Measurements from ENCODE around the gene C12orf75.
"Not testable (repeated sequence)": the region's sequence is repeated elsewhere in the genome, so short reads cannot be mapped to it uniquely, and the experiment has no call there.

Gene C12orf75

GRCh38 chr12:105369014-105369413, 38.5 kb downstream of the C12orf75 start:
- DNase-seq (ENCODE audit: low read depth in 2 of 3, low spot score in 1 of 3) = no peak

- DNase-seq (ENCODE audit: low read depth in 2 of 3, low spot score in 1 of 3) = no peak
These were observed 43.8 kb downstream of the C12orf75 start for GRCh38 chr12:105374303-105374702.

- no peak for DNase-seq (ENCODE audit: low read depth in 2 of 3, low spot score in 1 of 3)
These were observed 46.6 kb downstream of the C12orf75 start for GRCh38 chr12:105377077-105377476.

GRCh38 chr12:105378911-105379310, 48.4 kb downstream of the C12orf75 start:
- DNase-seq (ENCODE audit: low read depth in 2 of 3, low spot score in 1 of 3) = no peak

- peak in 1 of 3 donors; percentile 27 for DNase-seq (ENCODE audit: low read depth in 2 of 3, low spot score in 1 of 3)
These were observed 52.5 kb downstream of the C12orf75 start for GRCh38 chr12:105382771-105383622.

GRCh38 chr12:105384220-105384619, 53.7 kb downstream of the C12orf75 start:
- no peak for DNase-seq (ENCODE audit: low read depth in 2 of 3, low spot score in 1 of 3)

GRCh38 chr12:105384916-105385535, 54.5 kb downstream of the C12orf75 start:
- DNase-seq (ENCODE audit: low read depth in 2 of 3, low spot score in 1 of 3) = no peak

GRCh38 chr12:105386431-105386830, 55.9 kb downstream of the C12orf75 start:
- DNase-seq (ENCODE audit: low read depth in 2 of 3, low spot score in 1 of 3) = no peak

- DNase-seq (ENCODE audit: low read depth in 2 of 3, low spot score in 1 of 3) = no peak
These were observed 60.7 kb downstream of the C12orf75 start for GRCh38 chr12:105391231-105391630.

GRCh38 chr12:105393587-105393986, 63.1 kb downstream of the C12orf75 start:
- DNase-seq (ENCODE audit: low read depth in 2 of 3, low spot score in 1 of 3) = no peak

GRCh38 chr12:105396024-105396423, 65.5 kb downstream of the C12orf75 start:
- DNase-seq (ENCODE audit: low read depth in 2 of 3, low spot score in 1 of 3) = no peak

GRCh38 chr12:105396983-105397382, 66.5 kb downstream of the C12orf75 start:
- no peak for DNase-seq (ENCODE audit: low read depth in 2 of 3, low spot score in 1 of 3)

GRCh38 chr12:105398930-105399329, 68.4 kb downstream of the C12orf75 start:
- no peak for DNase-seq (ENCODE audit: low read depth in 2 of 3, low spot score in 1 of 3)

- DNase-seq (ENCODE audit: low read depth in 2 of 3, low spot score in 1 of 3) = no peak
These were observed 69.1 kb downstream of the C12orf75 start for GRCh38 chr12:105399428-105400081.

GRCh38 chr12:105400227-105400626, 69.7 kb downstream of the C12orf75 start:
- no peak for DNase-seq (ENCODE audit: low read depth in 2 of 3, low spot score in 1 of 3)

GRCh38 chr12:105401198-105401597, 70.7 kb downstream of the C12orf75 start:
- no peak for DNase-seq (ENCODE audit: low read depth in 2 of 3, low spot score in 1 of 3)

GRCh38 chr12:105402366-105402765, 71.9 kb downstream of the C12orf75 start:
- DNase-seq (ENCODE audit: low read depth in 2 of 3, low spot score in 1 of 3) = no peak

- no peak for DNase-seq (ENCODE audit: low read depth in 2 of 3, low spot score in 1 of 3)
These were observed 72.6 kb downstream of the C12orf75 start for GRCh38 chr12:105403095-105403494.

GRCh38 chr12:105404134-105404533, 73.6 kb downstream of the C12orf75 start:
- not testable (repeated sequence) for DNase-seq (ENCODE audit: low read depth in 2 of 3, low spot score in 1 of 3)

- no peak for DNase-seq (ENCODE audit: low read depth in 2 of 3, low spot score in 1 of 3)
These were observed 76.0 kb downstream of the C12orf75 start for GRCh38 chr12:105406497-105406896.

GRCh38 chr12:105409279-105409678, 78.8 kb downstream of the C12orf75 start:
- DNase-seq (ENCODE audit: low read depth in 2 of 3, low spot score in 1 of 3) = no peak
